Stimulated activated CD4-positive, alpha-beta T cell treated with anti-CD3 and anti-CD28 coated beads, TNF-alpha, amount 100 ng/mL, for 1 hour (primary cell): Measurements from ENCODE around the gene ABCB7.
"Not testable (repeated sequence)": the region's sequence is repeated elsewhere in the genome, so short reads cannot be mapped to it uniquely, and the experiment has no call there.

Experiments used
- DNase-seq, 3 donors: peaks; one replicate each; pipeline ENCODE4 v3.0.0-alpha.2; 2020; ENCODE audit warnings: low read depth in 3 of 3, low spot score in 1 of 3

Gene ABCB7

DNA sequence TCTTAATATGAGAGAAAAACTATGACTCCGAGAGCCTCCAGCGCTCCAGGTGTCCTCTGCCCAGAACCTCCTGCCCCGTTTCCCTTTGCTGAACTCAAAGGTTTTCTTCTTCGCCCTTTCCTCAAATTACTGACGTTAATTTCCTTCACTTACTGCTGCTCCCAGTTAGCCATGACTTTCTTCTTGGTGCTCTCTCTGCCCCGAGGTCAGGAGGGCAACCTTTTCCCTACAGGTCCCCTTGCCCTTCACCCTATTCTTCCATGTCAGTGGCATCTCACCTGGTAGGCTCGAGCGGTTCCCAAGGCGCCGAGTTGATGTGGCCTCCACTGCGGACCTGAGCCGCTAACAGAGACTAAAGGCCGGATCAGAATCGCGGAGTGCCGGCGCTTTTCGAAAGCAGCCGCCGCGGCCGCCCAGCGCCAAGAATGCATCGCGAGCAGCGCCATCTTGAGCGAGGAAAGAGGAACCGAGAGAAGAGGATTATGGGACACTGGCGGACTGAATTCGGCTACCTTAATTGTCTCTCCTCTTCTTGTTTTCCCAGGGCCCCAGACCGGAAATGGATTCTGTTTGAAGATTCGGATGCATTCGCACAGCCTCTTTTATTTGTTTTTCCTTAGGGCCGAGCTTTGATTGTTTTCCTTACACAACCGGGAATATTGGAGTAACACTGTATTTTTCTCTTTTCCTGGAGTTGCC lies at the start of gene ABCB7:
Gene ABCB7, minus strand, starts transcription at position 457 of the 699 bp plus-strand sequence. Its CDS starts 11 bp downstream, at position 446.
- peak in 2 of 3 donors; percentile 3 to 25 for DNase-seq

DNA sequence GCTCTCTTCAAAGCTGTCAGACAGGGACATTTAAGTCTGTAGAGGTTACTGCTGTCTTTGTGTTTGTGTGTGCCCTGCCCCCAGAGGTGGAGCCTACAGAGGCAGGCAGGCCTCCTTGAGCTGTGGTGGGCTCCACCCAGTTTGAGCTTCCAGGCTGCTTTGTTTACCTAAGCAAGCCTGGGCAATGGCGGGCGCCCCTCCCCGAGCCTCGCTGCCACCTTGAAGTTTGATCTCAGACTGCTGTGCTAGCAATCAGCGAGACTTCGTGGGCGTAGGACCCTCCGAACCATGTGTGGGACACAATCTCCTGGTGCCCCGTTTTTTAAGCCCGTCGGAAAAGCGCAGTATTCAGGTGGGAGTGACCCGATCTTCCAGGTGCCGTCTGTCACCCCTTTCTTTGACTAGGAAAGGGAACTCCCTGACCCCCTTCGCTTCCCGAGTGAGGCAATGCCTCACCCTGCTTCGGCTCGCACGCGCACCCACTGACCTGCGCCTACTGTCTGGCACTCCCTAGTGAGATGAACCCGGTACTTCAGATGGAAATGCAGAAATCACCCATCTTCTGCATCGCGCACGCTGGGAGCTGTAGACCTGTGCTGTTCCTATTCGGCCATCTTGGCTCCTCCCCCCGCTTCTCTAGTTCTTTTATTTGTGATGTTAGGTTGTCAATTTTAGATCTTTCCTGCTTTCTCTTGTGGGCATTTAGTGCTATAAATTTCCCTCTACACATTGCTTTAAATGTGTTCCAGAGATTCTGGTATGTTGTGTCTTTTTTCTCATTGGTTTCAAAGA lies 32.5 kb upstream of the ABCB7 start:
- DNase-seq: not testable (repeated sequence)

DNA sequence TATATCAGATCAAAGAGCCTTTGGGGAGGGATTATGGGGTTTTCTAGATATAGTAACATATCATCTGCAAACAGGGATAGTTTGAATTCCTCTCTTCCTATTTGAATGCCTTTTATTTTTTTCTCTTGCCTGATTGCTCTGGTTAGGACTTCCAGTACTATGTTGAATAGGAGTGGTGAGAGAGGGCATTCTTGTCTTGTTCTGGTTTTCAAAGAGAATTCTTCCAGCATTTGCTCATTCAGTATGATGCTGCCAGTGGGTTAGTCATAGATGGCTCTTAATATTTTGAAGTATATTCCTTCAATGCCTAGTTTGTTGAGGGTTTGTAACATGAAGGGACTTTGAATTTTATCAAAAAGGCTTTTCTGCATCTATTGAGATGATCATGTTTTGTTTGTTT lies 25.6 kb upstream of the ABCB7 start:
- DNase-seq: no peak

DNA sequence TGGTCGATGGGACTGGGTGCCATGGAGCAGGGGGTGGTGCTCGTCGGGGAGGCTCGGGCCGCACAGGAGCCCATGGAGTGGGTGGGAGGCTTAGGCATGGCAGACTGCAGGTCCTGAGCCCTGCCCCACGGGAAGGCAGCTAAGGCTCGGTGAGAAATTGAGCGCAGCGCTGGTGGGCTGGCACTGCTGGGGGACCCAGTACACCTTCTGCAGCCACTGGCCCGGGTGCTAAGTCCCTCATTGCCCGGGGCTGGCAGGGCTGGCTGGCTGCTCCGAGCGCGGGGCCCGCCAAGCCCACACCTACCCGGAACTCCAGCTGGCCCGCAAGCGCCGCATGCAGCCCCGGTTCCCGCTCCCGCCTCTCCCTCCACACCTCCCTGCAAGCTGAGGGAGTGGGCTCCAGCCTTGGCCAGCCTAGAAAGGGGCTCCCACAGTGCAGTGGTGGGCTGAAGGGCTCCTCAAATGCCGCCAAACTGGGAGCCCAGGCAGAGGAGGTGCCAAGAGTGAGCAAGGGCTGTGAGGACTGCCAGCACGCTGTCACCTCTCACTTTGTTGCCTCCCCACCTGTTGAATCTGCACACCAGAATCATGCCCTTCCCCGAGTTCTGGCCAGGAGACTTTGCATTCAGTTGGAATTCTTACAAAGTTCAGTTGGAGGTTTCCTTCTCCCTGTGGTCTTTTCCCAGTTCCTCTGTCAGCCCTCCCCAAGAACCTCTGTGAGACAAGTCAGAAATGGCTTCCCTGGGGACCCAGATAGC lies 23.6 kb upstream of the ABCB7 start:
- not testable (repeated sequence) for DNase-seq

DNA sequence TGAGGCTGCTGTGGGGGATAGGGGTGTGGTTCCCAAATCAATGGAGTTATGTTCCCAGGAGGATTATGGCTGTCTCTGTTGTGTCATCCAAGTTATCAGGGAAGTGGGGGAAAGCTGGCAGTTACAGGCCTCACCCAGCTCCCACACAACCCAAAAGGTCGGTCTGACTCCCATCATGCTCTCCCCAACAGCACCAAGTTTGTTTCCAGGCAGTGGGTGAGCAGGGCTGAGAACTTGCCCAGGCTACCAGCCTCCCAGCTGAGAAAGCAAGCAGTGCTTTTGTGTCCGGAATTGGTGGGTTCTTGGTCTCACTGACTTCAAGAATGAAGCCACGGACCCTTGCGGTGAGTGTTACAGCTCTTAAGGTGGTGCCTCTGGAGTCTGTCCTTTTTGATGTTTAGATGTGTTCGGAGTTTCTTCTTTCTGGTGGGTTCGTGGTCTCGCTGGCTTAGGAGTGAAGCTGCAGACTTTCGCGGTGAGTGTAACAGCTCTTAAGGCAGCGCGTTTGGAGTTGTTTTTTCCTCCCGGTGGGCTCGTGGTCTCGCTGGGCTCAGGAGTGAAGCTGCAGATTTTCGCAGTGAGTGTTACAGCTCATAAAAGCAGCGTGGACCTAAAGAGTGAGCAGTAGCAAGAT lies 16.3 kb upstream of the ABCB7 start:
- DNase-seq: not testable (repeated sequence)

DNA sequence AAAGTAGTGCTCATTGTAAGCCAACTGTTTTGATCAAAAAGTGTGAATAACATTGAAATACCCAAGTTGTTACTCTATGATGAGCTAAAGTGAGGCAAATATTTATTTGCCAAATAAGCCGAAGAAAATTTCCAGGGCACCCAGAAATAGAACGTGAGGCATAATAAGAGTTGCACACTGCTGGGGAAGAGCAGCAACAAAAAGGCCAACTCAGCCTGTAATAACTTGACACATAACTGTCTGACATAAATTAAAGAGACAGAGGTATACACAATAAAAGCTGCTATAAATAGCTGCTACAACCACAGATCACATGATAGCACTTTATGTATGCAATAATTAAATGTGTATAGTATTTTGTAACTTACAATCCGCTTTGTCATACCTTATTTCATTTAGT lies 2.0 kb upstream of the ABCB7 start:
- no peak for DNase-seq

DNA sequence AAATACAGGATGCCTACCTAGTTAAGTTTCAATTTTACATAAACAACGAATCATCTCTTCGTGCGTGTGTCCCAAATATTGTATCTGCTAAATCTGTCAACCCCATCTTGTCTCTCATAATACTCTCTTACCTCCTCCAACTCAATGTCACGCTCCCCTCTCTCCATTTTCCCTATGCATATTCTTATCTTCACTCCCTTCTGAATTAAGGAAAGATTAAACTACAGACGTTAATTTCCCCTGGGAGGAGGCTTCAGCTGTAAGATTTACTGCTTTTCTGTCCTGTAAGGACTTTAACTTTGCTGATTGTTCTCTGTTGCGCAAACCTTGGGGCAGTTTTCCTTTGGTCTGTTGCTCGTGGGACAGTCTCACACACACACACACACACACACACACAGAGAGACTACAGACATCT lies 455 bp upstream of the ABCB7 start:
- DNase-seq: no peak

DNA sequence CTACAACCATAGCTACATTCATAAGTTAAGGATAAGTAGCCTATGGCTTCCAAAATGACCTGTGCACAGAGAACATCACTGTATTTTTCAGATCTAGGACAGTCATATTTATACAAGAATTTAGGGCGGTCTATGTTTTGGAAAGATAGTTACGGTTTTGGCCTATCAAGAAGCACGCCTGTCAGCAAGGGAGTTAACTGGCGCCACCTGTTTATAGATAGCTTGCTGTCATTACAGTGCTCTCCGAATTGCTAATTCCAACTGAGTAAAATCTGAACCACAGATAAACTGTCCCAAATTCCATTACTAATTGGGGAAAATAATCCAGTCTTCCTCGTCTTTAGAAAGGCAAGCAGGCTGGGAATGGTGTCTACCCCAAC lies 646 bp downstream of the ABCB7 start:
- DNase-seq: no peak

DNA sequence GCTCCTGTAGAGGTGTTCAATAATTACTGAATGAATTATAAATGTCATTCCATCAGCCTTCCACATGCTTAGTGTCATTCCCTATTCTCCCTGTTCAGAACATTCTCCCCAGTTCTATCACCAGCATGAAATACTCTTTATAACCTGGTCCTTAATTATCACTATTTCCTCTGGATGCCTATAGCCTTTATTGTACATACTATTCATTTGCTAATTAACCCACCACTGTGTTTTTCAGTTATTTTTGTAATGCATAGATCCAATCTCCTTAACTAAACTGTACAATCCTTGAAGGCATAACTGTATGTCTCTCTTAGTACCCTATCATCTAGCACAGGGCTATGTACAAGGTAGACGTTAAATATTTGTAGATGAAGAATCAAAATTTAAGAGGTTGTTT lies 1.2 kb downstream of the ABCB7 start:
- DNase-seq: no peak

DNA sequence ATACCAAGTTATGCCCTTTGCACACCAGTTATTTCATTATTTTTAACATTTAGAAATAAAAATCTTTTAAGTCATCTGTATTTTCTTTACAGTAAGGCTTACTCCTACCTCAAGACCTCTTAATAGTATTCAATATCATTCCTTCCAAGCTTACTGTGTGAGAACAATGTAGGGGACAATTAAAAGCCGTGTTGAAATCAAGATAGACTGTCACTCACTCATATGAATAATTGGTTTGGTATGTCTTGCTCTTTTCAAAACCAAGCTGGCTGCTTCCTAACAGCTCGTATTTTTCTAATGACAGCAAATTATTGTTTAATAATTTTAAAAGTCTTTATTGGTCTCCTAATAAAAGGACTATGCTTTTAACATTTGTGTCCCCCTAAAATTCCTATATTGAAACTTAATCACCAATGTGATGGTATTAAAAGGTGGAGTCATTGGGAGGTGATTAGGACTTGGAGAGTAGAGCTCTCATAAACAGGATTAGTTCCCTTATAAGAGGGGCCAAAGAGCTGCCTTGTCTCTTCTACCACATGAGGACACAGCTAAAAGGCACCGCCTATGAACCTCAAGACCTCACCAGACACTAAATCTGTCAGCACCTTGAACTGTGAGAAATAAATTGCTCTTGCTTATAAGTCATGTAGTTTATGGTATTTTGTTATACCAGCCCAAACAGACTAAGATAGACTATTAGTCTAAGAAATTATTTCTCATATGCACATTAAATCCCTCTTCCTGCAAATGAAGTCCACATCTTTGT lies 4.1 kb downstream of the ABCB7 start:
- DNase-seq: no peak

DNA sequence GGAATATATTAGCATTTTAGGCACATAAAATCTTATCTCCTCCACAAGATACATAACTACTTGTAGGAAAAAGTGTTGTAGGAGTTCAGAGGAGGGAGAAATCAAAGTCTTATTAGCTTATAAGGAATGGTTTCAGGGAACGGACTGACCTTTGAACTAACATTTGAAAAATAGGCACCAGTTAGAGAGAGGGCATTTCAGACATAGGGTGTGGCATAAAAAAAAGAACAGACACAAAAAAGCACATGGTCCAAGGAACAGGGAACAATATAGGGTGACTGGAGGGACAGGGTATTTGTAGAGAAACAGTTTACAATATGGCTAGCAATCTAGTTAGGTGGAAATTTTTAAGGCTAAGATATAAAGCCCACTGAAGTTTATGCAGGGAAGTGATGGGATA lies 6.4 kb downstream of the ABCB7 start:
- DNase-seq: no peak

DNA sequence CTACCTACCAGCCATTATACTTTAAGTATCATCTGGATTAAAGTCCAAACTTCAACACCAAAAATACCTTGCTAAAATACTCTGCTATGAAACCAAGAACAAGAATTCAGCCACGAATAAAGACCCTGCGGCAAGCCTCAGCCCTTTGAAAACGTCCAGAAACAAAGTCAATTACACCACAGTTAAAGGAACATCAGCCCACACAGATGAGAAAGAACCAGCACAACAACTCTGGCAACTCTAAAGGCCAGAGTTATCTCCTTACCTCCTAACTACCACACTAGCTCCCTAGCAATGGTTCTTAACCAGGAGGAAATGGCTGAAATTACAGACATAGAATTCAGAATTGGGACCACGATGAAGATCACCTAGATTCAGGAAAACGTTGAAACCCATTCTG lies 23.4 kb downstream of the ABCB7 start:
- DNase-seq: no peak

DNA sequence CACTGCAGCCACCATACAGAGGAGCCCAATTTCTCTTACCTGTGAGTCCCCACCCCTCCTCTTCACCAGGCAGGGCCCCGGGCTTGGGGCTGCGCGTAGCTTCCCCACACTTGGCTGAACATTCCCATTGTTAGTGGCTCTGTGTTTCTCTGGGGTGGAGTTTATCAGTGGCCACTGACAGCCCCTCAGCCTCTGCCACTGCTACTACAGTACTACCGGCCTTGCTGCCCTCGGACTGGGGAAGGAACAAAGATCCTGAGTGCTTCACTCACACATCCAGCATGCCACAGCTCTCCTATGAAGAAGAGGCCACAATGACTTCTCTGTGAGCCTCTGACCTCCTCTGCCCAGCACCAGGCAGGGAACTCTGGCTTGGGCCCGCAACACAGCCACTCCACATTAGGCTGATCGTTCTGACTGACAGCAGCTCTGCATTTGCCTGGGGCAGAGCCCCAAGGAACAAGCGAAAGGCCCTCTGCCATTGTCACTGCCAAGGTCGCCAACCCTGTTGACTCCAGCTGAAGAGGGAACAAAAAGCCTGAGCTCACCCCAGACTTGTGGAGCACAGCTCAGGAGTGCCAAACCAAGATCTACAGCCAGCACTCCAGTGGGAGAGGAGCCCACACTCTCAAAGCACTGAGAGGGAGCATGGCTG lies 24.0 kb downstream of the ABCB7 start:
- DNase-seq: no peak

DNA sequence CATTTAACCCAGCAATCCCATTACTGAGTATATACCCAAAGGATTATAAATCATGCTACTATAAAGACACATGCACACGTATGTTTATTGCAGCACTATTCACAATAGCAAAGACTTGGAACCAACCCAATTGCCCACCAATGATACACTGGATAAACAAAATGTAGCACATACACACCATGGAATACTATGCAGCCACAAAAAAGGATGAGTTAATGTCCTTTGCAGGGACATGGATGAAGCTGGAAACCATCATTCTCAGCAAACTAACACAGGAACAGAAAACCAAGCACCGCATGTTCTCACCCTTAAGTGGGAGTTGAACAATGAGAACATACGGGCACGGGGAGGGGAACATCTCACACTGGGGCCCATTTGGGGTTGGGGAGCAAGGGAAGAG lies 27.0 kb downstream of the ABCB7 start:
- DNase-seq: not testable (repeated sequence)

DNA sequence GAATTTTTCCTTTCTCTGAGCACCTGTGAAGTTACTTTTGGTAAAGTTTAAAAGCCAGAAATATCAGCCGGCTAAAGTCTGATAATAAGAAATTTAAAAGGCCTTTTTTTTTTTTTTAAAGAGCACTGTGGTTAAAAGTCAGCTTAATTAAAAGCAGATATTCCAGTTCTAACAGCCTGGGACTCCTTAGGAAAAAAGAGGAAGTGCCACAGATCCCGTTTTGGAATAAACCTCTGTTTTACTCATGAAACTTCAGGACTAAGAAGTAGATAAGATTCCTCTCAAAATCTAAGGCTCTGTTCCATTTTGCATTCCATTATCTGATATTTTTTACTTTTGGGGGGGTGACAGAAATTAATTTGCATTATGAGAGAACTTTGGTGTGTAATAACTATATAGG lies 37.8 kb downstream of the ABCB7 start:
- no peak for DNase-seq

DNA sequence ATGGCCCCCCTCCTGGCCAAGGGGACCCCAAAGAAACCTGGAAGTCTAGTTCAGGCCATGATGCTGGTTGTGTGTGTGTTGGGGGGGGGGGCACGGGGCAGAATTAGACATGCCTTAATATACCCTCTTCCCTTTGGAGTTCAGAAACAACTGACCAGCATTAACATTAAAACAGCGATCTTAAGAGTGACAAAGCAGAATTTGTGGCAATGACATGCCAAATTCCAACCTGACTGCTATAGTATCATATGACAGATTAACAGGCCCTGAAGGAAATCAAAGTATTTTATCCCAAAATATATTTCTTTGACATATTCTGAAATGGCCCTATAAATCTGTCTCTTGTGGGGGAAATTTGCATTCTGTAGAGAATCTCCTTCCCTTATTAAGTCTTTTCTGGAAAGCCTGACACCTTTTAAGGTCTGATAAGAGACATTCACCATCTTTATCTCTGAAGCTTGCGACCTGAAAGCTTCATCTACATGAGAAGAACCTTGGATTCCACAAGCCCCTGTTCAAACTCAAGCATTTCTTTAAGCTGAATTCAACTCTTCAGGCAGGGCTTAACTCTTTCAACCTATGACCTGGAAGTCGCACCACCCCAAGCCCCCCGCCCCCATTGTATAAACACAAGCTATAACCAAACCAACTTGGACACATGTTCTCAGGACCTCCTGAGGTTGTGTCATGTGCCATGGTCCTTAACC lies 40.2 kb downstream of the ABCB7 start:
- DNase-seq: no peak

DNA sequence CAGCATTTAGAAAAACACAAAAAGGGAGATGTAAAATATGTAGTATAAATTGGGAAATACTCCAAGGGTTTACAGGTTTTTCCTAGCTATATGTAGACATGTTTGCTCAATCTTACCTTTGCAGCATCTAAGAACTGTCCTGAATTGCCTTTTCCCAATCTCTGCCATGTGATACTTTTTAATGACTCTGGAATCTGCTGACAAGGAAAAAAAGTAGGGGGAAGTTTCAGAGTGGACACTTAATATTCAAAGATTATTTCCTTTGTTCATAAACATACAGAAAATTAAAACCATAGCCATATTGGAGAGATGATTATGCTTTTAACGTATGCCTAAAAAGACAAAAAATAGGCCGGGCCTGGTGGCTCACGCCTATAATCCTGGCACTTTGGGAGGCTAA lies 41.4 kb downstream of the ABCB7 start:
- DNase-seq: no peak

DNA sequence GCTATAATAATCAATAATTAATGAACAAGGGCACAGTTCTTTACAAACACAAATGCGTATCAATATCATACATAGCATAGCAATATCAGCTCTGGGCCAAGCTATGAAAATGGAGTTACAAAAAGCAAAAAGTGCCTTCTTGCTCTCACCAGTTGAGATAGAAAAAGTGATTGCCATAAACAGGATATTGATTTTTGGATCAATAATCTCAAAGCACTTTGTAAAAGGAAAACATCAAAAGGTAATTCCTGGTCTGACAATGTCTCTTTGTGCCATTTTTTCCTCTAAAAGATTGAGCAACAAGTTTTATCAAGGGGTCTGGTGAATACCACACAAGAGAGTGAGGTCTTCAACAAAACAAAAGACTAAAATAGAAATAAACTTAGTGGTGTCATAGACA lies 42.4 kb downstream of the ABCB7 start:
- DNase-seq: no peak

DNA sequence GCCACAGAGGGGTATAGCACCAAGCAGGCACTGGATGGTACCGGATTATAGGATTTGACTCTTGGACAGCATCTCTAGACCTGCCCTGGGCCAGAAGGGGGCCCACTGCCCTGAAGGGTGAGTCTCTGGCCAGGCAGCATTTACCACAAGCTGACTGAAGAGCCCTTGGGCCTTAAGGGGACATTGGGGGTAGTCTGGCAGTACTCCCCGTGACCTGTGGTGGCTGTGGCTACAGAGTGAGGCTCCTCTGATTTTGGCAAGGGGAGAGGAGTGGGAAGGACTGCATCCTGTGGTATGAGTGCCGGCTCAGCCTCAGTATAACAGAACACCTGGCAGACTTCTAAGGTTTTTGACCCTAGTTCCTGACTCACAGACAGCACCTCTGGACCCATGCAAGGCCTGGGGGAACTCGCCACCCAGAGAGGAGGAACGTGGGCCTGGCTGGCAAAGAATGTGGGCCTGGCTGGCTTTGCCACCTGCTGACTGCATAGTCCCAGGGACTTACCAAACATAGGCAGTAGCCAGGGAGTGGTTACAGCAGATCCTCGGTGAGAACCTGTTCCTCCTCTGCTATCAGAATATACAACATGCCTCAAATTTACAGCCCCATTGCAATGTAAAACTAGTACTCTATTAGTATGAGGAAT lies 48.1 kb downstream of the ABCB7 start:
- DNase-seq: no peak
